MV-4-11 (cell line): ENCODE results near the gene B3GNT2.
A peak's percentile ranks its signal among the peaks of the same experiment; 100 is the strongest.

Source experiments
- DNase-seq: peaks from one replicate; lab custom pipeline; 2025; lab: John Stamatoyannopoulos, UW

Gene B3GNT2

GRCh38 chr2:62205554-62205953 lies 9.6 kb downstream of the B3GNT2 start:
- no peak for DNase-seq

GRCh38 chr2:62206024-62206423 lies 10.1 kb downstream of the B3GNT2 start:
- no peak for DNase-seq

GRCh38 chr2:62207491-62207890 lies 11.6 kb downstream of the B3GNT2 start:
- DNase-seq: no peak

- DNase-seq: no peak
Observed at GRCh38 chr2:62208074-62208757, 12.3 kb downstream of the B3GNT2 start.

DNA sequence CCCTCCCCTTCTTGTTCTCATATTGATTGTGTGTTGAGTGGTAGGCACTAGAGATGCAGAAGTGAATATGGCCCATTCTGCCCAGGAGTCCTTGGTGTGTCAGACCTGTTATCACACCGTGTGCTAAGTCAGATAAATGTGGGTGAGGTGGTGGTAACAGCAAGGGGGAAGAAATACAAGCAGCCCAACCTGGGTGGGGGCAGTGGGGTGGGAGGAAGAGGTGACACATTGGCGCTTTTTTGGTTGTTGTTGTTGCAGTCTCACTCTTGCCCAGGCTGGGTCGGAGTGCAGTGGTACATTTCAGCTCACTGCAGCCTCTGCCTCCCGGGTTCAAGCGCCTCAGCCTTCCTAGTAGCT lies 12.8 kb downstream of the B3GNT2 start:
- no peak for DNase-seq

- no peak for DNase-seq
Observed at GRCh38 chr2:62209427-62209991, 13.6 kb downstream of the B3GNT2 start.

GRCh38 chr2:62215306-62216064 lies 19.6 kb downstream of the B3GNT2 start:
- DNase-seq: no peak

DNA sequence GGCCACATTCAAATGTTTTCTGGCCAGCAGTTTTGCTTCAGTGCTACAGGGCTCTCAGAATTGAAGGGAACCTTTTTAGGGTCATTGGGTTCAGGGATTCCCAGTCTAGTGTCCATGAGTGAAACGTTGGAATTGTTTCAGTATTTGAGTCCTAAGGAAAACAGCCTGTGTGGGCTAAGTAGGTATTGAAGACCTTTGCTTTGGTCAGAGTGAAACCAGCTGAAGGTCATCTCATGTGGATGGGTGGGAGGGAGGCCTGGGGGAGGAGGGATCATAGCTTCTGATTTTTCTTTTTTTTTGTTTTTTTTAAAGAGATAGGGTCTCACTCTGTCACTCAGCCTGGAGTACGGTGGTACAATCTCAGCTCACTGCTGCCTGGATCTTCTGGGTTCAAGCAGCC lies 20.2 kb downstream of the B3GNT2 start:
- no peak for DNase-seq

GRCh38 chr2:62216616-62217015 lies 20.7 kb downstream of the B3GNT2 start:
- DNase-seq: peak; percentile 71

DNA sequence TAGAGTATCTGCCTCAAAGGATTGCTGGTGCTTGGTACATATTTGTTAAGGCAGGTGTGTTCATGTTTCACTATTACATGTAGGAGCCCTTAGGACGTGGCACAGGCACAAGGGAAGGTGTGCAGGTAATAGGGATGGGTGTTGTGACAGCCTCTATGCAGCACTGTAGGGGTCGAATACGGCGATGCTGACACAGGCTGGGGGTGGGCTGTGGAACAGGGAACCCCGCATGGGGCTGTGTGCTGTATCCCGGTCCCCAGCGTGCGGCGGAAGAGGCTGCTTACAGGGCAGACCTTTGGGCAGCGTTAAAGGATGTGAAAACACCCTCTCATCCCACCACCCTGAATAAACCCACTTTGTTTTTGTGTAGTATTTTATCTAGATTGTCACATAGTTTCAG lies 21.5 kb downstream of the B3GNT2 start:
- DNase-seq: no peak

- DNase-seq: peak; percentile 27
Observed at GRCh38 chr2:62217970-62218369, 22.1 kb downstream of the B3GNT2 start.

GRCh38 chr2:62219407-62220159 lies 23.7 kb downstream of the B3GNT2 start:
- DNase-seq: peak; percentile 27

GRCh38 chr2:62221141-62221540 lies 25.2 kb downstream of the B3GNT2 start:
- DNase-seq: no peak

- DNase-seq: peak; percentile 24
Observed at GRCh38 chr2:62222171-62222570, 26.3 kb downstream of the B3GNT2 start.

GRCh38 chr2:62222674-62223073 lies 26.8 kb downstream of the B3GNT2 start:
- DNase-seq: no peak

GRCh38 chr2:62224976-62225375 lies 29.1 kb downstream of the B3GNT2 start:
- no peak for DNase-seq

- DNase-seq: peak; percentile 15
Observed at GRCh38 chr2:62227386-62228075, 31.6 kb downstream of the B3GNT2 start.

DNA sequence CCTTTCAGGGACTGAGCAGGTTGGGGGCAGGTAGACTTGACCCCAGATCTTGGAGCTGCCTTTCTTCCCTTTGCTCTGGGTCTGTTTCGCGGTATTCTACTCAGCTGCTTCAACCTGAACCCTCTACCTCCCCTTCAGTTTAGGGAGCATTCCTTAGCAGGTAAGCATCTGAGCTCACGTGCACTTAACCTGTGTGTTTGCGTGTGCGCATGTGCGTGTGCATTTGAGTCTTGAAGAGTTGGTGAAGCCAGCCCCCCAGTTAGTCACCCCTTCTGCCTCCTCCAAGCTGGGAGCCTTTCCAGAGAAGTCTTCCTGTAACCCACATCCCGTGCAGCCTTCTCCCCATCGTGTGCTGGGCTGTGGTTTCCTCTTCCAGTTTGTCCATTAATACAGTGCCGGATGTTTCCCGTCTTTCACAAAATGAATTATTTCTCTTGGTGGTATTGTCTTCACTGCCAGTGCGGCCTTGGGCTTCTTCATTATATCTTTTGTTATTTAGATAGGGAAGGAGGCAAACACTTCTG lies 33.2 kb downstream of the B3GNT2 start:
- no peak for DNase-seq

GRCh38 chr2:62231541-62231940 lies 35.6 kb downstream of the B3GNT2 start:
- DNase-seq: no peak

GRCh38 chr2:62234755-62235655 lies 39.1 kb downstream of the B3GNT2 start:
- no peak for DNase-seq

DNA sequence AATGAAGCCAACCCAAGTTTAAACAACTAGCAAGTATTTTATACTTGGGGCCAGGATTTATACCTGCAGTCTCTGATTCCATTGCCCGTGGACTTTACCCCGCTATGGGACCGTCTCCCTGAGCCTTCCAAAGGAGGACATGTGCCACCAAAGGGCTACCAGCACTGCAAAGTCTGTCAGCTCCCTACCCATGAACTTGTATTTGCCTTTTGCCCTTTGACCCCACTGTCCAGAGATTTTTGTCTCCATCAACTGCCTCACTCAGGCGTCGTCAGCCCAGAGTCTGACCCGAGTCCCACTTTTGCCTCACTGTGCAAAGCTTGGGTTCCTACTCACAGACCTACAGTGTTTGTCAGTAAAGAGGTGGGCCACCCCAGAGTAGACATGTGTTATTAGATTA lies 40.6 kb downstream of the B3GNT2 start:
- no peak for DNase-seq
